ENCODE data around the gene LARP4B. TPM values are rescaled to one million over a fixed set of nuclear protein-coding genes. Genes with fewer than 3 reads are reported as not detected.

LARP4B gene
- total and polyA plus RNA-seq, 2 experiments from 2014 or later, result 18.3 to 52.3 TPM

DNA sequence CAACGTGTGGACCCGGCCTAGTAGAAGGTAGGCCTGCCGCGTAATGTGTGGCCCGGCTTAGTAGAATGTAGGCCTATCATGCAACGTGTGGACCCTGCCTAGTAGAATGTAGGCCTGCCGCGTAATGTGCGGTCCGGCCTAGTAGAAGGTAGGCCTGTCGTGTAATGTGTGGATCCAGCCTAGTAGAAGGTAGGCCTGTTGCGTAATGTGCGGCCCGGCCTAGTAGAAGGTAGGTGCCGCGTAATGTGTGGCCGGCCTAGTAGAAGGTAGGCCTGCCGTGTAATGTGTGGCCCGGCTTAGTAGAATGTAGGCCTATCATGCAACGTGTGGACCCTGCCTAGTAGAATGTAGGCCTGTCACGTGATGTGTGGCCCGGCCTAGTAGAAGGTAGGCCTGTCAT is 44.8 kb upstream of the LARP4B start (continued):
- TF ChIP-seq, protein P1, sequence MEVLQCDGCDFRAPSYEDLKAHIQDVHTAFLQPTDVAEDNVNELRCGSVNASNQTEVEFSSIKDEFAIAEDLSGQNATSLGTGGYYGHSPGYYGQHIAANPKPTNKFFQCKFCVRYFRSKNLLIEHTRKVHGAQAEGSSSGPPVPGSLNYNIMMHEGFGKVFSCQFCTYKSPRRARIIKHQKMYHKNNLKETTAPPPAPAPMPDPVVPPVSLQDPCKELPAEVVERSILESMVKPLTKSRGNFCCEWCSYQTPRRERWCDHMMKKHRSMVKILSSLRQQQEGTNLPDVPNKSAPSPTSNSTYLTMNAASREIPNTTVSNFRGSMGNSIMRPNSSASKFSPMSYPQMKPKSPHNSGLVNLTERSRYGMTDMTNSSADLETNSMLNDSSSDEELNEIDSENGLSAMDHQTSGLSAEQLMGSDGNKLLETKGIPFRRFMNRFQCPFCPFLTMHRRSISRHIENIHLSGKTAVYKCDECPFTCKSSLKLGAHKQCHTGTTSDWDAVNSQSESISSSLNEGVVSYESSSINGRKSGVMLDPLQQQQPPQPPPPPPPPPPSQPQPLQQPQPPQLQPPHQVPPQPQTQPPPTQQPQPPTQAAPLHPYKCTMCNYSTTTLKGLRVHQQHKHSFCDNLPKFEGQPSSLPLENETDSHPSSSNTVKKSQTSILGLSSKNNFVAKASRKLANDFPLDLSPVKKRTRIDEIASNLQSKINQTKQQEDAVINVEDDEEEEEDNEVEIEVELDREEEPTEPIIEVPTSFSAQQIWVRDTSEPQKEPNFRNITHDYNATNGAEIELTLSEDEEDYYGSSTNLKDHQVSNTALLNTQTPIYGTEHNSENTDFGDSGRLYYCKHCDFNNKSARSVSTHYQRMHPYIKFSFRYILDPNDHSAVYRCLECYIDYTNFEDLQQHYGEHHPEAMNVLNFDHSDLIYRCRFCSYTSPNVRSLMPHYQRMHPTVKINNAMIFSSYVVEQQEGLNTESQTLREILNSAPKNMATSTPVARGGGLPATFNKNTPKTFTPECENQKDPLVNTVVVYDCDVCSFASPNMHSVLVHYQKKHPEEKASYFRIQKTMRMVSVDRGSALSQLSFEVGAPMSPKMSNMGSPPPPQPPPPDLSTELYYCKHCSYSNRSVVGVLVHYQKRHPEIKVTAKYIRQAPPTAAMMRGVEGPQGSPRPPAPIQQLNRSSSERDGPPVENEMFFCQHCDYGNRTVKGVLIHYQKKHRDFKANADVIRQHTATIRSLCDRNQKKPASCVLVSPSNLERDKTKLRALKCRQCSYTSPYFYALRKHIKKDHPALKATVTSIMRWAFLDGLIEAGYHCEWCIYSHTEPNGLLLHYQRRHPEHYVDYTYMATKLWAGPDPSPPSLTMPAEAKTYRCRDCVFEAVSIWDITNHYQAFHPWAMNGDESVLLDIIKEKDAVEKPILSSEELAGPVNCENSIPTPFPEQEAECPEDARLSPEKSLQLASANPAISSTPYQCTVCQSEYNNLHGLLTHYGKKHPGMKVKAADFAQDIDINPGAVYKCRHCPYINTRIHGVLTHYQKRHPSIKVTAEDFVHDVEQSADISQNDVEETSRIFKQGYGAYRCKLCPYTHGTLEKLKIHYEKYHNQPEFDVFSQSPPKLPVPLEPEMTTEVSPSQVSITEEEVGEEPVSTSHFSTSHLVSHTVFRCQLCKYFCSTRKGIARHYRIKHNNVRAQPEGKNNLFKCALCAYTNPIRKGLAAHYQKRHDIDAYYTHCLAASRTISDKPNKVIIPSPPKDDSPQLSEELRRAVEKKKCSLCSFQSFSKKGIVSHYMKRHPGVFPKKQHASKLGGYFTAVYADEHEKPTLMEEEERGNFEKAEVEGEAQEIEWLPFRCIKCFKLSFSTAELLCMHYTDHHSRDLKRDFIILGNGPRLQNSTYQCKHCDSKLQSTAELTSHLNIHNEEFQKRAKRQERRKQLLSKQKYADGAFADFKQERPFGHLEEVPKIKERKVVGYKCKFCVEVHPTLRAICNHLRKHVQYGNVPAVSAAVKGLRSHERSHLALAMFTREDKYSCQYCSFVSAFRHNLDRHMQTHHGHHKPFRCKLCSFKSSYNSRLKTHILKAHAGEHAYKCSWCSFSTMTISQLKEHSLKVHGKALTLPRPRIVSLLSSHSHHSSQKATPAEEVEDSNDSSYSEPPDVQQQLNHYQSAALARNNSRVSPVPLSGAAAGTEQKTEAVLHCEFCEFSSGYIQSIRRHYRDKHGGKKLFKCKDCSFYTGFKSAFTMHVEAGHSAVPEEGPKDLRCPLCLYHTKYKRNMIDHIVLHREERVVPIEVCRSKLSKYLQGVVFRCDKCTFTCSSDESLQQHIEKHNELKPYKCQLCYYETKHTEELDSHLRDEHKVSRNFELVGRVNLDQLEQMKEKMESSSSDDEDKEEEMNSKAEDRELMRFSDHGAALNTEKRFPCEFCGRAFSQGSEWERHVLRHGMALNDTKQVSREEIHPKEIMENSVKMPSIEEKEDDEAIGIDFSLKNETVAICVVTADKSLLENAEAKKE (CRISPR knock-in tag; IDR thresholded peaks at IDR 0.05), result no peak
- TF ChIP-seq, protein P2, sequence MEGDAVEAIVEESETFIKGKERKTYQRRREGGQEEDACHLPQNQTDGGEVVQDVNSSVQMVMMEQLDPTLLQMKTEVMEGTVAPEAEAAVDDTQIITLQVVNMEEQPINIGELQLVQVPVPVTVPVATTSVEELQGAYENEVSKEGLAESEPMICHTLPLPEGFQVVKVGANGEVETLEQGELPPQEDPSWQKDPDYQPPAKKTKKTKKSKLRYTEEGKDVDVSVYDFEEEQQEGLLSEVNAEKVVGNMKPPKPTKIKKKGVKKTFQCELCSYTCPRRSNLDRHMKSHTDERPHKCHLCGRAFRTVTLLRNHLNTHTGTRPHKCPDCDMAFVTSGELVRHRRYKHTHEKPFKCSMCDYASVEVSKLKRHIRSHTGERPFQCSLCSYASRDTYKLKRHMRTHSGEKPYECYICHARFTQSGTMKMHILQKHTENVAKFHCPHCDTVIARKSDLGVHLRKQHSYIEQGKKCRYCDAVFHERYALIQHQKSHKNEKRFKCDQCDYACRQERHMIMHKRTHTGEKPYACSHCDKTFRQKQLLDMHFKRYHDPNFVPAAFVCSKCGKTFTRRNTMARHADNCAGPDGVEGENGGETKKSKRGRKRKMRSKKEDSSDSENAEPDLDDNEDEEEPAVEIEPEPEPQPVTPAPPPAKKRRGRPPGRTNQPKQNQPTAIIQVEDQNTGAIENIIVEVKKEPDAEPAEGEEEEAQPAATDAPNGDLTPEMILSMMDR (conservative IDR thresholded peaks at IDR 0.05; ENCODE audit: low read depth in 2 of 2), result no peak

DNA sequence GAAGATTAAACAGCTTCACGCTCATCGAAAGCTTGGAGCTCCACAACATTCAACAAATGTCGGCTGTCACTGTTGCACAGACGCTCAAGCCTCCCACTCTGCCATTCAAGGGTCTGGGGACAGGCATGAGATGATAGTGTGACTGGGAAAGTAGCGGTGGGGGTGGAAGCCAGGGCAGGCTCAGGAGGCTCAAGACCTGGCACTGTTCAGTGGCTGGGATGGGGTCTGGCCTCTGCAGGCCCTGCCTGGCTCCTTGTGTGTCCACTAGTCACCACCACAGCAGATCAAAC is 43.2 kb upstream of the LARP4B start:
- H3K36me3 Mint-ChIP-seq (ENCODE audit: low read depth), result peaks cover 14% of the 10 kb centered on the region
- TF ChIP-seq JUNB (IDR thresholded peaks at IDR 0.05; ENCODE audit: unreplicated experiment) (no peak), POLR2AphosphoS5 (IDR thresholded peaks at IDR 0.05; ENCODE audit: low read depth) (no peak), ZNF114 (CRISPR knock-in tag; IDR thresholded peaks at IDR 0.05) (no peak), ZNF331 (CRISPR knock-in tag; IDR thresholded peaks at IDR 0.05; ENCODE audit: low read depth) (no peak), EZH2 (IDR thresholded peaks at IDR 0.05; ENCODE audit: low read depth, unreplicated experiment) (no peak), CREB1 (CRISPR knock-in tag; IDR thresholded peaks at IDR 0.05; ENCODE audit: low read depth) (no peak), EZH2phosphoT487 (IDR thresholded peaks at IDR 0.05; ENCODE audit: unreplicated experiment) (no peak), NANOG (IDR thresholded peaks at IDR 0.05; ENCODE audit: borderline replicate concordance) (no peak)
- TF ChIP-seq, protein P3, sequence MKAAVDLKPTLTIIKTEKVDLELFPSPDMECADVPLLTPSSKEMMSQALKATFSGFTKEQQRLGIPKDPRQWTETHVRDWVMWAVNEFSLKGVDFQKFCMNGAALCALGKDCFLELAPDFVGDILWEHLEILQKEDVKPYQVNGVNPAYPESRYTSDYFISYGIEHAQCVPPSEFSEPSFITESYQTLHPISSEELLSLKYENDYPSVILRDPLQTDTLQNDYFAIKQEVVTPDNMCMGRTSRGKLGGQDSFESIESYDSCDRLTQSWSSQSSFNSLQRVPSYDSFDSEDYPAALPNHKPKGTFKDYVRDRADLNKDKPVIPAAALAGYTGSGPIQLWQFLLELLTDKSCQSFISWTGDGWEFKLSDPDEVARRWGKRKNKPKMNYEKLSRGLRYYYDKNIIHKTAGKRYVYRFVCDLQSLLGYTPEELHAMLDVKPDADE (IDR thresholded peaks at IDR 0.05), result no peak
- TF ChIP-seq, protein P4, sequence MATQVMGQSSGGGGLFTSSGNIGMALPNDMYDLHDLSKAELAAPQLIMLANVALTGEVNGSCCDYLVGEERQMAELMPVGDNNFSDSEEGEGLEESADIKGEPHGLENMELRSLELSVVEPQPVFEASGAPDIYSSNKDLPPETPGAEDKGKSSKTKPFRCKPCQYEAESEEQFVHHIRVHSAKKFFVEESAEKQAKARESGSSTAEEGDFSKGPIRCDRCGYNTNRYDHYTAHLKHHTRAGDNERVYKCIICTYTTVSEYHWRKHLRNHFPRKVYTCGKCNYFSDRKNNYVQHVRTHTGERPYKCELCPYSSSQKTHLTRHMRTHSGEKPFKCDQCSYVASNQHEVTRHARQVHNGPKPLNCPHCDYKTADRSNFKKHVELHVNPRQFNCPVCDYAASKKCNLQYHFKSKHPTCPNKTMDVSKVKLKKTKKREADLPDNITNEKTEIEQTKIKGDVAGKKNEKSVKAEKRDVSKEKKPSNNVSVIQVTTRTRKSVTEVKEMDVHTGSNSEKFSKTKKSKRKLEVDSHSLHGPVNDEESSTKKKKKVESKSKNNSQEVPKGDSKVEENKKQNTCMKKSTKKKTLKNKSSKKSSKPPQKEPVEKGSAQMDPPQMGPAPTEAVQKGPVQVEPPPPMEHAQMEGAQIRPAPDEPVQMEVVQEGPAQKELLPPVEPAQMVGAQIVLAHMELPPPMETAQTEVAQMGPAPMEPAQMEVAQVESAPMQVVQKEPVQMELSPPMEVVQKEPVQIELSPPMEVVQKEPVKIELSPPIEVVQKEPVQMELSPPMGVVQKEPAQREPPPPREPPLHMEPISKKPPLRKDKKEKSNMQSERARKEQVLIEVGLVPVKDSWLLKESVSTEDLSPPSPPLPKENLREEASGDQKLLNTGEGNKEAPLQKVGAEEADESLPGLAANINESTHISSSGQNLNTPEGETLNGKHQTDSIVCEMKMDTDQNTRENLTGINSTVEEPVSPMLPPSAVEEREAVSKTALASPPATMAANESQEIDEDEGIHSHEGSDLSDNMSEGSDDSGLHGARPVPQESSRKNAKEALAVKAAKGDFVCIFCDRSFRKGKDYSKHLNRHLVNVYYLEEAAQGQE (IDR thresholded peaks at IDR 0.05; ENCODE audit: unreplicated experiment), result no peak

More for the DNA sequence above, 43.2 kb upstream of the LARP4B start:
- Histone ChIP-seq H3K27ac (ENCODE audit: low read depth) (no peak overlapping the region), H3K79me2 (replicated peaks; ENCODE audit: insufficient read depth) (no peaks in the 10 kb centered on the region), H3K9me2 (ENCODE audit: insufficient read depth) (no peaks in the 10 kb centered on the region), H3K36me3 (ENCODE audit: insufficient read depth) (no peaks in the 10 kb centered on the region), H2AFZ (no peak overlapping the region), H4K20me1 (replicated peaks; ENCODE audit: insufficient read depth) (no peaks in the 10 kb centered on the region), H3K4me1 (ENCODE audit: insufficient read depth) (no peaks in the 10 kb centered on the region), H3K27me3 (ENCODE audit: insufficient read depth) (no peaks in the 10 kb centered on the region), H3K4me3 (no peak overlapping the region), H3K4me2 (no peak overlapping the region), H3F3A (replicated peaks; ENCODE audit: low read depth) (0 out of 2 replicates have a peak, but pooled peaks cover 4% of the 10 kb centered on the region)
- Mint-ChIP-seq H3K4me1 (peaks cover 8% of the 10 kb centered on the region), H3K9me3 (peaks cover 22% of the 10 kb centered on the region), H3K27me3 (ENCODE audit: insufficient read depth, low read depth, poor library complexity) (no peaks in the 10 kb centered on the region), H3K27ac (no peak overlapping the region), H3K4me3 (no peak overlapping the region)
- ATAC-seq, result no peak
- DNase-seq (ENCODE audit: low spot score), result no peak
